Measurements from ENCODE around the gene MAFF.

The MAFF gene

GRCh38 chr22:38187413-38188212 is 14.2 kb upstream of the MAFF start:
- DNase-seq (ENCODE audit: extremely low spot score) = no peak
- ChIA-PET POLR2A (no interaction called here), CTCF (interaction anchor here (0.9 to 1.8 kb wide), 2 partner anchors 11 to 73 kb away, joined by 3 read pairs; no protein-coding TSS in a partner anchor)
- no peak for TF ChIP-seq CTCF (IDR thresholded peaks at IDR 0.05; ENCODE audit: control extremely low read depth, extremely low read depth, low read depth, missing control alignments)

GRCh38 chr22:38189104-38189503 is 12.7 kb upstream of the MAFF start:
- no peak for TF ChIP-seq CTCF (IDR thresholded peaks at IDR 0.05; ENCODE audit: control extremely low read depth, extremely low read depth, low read depth, missing control alignments)
- POLR2A ChIA-PET = no interaction called here
- CTCF ChIA-PET = interaction anchor here (1.2 kb wide), 1 partner anchor 25 kb away, joined by 3 read pairs; no protein-coding TSS in a partner anchor
- no peak for DNase-seq (ENCODE audit: extremely low spot score)

GRCh38 chr22:38190581-38190980 is 11.2 kb upstream of the MAFF start:
- DNase-seq (ENCODE audit: extremely low spot score) = no peak
- no peak for TF ChIP-seq CTCF (IDR thresholded peaks at IDR 0.05; ENCODE audit: control extremely low read depth, extremely low read depth, low read depth, missing control alignments)
- ChIA-PET POLR2A (no interaction called here), CTCF (no interaction called here)

GRCh38 chr22:38191055-38191454 is 10.7 kb upstream of the MAFF start:
- no peak for DNase-seq (ENCODE audit: extremely low spot score)
- CTCF ChIA-PET = interaction anchor here (1.2 kb wide), 1 partner anchor 11 kb away, joined by 4 read pairs; the partner anchor contains the start of gene MAFF

GRCh38 chr22:38191731-38192474 is 9.9 kb upstream of the MAFF start:
- POLR2A ChIA-PET = no interaction called here
- CTCF ChIA-PET = interaction anchor here (1.2 to 1.5 kb wide), 3 partner anchors 10 to 48 kb away, joined by 3 to 4 read pairs (median 4); partner anchors contain the start of gene MAFF
- DNase-seq (ENCODE audit: extremely low spot score) = no peak
- no peak for TF ChIP-seq CTCF (IDR thresholded peaks at IDR 0.05; ENCODE audit: control extremely low read depth, extremely low read depth, low read depth, missing control alignments)

More at GRCh38 chr22:38191055-38191454, 10.7 kb upstream of the MAFF start:
- no peak for TF ChIP-seq CTCF (IDR thresholded peaks at IDR 0.05; ENCODE audit: control extremely low read depth, extremely low read depth, low read depth, missing control alignments)
- POLR2A ChIA-PET = no interaction called here

- CTCF ChIA-PET = interaction anchor here (1.0 to 1.5 kb wide), 3 partner anchors 38 to 47 kb away, joined by 3 to 4 read pairs (median 3); no protein-coding TSS in a partner anchor
- POLR2A ChIA-PET = no interaction called here
- no peak for DNase-seq (ENCODE audit: extremely low spot score)
- TF ChIP-seq CTCF (IDR thresholded peaks at IDR 0.05; ENCODE audit: control extremely low read depth, extremely low read depth, low read depth, missing control alignments) = no peak
These were observed 9.3 kb upstream of the MAFF start for GRCh38 chr22:38192475-38192863.
